ENCODE data around the gene CD59. TPM values are rescaled to one million over a fixed set of nuclear protein-coding genes. Genes with fewer than 3 reads are reported as not detected.

Gene CD59
- total RNA-seq, 1 experiment from 2014 or later = 1,281 TPM

DNA sequence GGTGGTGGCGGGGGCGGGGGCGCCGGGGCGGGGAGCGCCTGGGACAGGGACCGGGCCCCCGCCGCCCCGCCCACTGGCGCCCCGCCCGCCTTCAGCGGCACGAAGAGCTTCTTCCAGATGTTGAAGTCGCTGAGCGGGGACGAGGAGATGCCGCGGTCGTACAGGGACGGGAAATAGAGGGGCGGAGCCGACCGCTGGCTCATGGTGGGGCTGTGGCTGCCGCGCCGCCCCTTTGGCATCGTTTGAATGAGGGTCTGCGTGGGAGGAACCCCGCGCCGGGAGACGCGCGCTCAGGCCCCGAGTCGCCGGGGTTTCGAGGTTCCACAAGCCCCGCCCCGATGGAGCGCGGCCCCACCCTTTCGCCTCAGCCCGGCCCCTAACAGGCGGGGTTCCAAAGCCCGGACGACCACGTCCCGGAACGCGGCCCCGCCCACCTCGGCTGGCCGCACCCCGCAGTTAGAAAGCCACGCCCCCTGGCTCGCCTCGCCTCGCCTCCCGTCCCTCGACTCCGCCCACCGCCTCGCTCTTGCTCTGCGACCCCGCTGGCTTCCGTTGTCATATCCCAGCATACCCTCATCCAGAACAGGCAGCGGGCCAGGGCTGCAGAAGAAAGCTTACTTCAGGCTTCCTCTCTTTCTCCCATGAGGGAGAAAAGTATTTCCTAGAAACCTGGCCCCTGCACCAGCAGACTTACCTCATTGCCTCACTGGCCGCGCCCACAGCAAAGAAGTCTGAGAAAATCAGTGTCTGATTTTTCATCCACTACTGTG is 35.5 kb downstream of the CD59 start, which contains the start of gene C11orf91:
Gene C11orf91, minus strand, starts transcription at position 325 of the 770 bp plus-strand sequence. Its CDS starts 86 bp downstream, at position 239.
- BruUV-seq (replicated peaks) = no TSS peak
- TF ChIP-seq, protein P1, sequence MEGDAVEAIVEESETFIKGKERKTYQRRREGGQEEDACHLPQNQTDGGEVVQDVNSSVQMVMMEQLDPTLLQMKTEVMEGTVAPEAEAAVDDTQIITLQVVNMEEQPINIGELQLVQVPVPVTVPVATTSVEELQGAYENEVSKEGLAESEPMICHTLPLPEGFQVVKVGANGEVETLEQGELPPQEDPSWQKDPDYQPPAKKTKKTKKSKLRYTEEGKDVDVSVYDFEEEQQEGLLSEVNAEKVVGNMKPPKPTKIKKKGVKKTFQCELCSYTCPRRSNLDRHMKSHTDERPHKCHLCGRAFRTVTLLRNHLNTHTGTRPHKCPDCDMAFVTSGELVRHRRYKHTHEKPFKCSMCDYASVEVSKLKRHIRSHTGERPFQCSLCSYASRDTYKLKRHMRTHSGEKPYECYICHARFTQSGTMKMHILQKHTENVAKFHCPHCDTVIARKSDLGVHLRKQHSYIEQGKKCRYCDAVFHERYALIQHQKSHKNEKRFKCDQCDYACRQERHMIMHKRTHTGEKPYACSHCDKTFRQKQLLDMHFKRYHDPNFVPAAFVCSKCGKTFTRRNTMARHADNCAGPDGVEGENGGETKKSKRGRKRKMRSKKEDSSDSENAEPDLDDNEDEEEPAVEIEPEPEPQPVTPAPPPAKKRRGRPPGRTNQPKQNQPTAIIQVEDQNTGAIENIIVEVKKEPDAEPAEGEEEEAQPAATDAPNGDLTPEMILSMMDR (IDR thresholded peaks at IDR 0.05; ENCODE audit: unreplicated experiment) = no peak
- intact Hi-C loops (cut with micrococcal nuclease; ENCODE audit: unreplicated experiment) = no loop called here
- Mint-ChIP-seq H3K27me3 (ENCODE audit: unreplicated experiment) (no peaks in the 10 kb centered on the region), H3K9me3 (ENCODE audit: low read depth, unreplicated experiment) (no peaks in the 10 kb centered on the region), H3K36me3 (ENCODE audit: insufficient read depth, unreplicated experiment) (peaks cover 92% of the 10 kb centered on the region), H3K4me3 (ENCODE audit: low read depth, unreplicated experiment) (peak within 1 kb of the TSS; percentile 70), H3K4me1 (ENCODE audit: low read depth, unreplicated experiment) (peaks cover 88% of the 10 kb centered on the region), H3K27ac (ENCODE audit: unreplicated experiment) (peak within 1 kb of the TSS; percentile 94)
- CTCF ChIA-PET = interaction anchor here (0.6 to 5.6 kb wide), 6 partner anchors 10 to 540 kb away, joined by 3 to 54 read pairs (median 6); partner anchors contain the start of gene CD59
- peak; percentile 99 for DNase-seq

DNA sequence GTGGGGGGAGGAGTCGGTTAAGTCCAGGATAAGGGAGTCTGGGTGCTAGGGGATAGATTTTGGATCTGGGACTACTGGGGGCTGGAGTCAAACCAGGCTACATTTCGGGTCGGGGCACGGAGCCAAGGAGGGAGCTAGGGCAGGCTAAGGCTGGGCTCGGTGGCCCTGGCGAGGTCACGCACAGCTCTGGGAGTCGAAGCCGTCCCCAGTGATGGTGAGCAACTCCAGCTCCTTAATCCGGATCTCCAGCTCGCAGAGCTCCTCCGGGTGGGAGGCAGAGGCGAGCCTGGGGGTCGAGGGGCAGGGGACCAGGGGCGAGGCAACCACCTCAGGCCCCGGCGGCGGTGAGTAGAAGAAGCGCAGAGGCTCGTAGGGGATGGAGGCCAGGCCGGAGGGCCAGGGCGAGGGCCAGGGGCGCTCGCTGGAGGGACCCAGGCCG is 36.1 kb downstream of the CD59 start:
- CTCF ChIA-PET = interaction anchor here (0.6 to 5.6 kb wide), 5 partner anchors 9 to 540 kb away, joined by 4 to 54 read pairs (median 7); partner anchors contain the start of gene CD59
- no TSS peak for BruUV-seq (replicated peaks)

DNA sequence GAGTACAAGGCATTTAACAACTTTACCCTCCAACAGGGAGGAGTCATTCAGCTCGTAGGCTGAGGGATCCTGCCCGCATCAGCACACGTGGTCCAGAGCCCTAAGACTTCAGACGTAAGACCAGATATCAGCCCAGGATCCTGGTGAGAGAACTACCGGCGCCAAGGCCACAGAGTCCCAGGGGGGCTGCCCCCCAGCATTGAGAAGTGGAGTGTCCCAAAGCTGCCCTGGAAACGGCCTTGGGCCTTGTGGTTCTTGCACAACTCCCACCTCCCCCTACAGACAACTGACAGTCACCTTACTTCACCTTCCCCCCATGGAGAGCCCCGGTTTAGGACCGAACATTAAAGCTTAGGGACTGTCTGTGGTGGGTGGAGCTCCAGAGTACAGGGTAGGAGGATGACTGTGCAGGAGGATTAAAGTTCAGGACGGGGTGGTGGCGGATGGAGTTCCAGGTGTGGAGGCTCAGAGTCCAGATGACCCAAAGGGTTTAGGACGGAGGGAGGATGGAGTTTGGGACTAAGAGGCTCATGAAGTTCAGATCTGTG is 36.6 kb downstream of the CD59 start:
- H3K27me3 Mint-ChIP-seq (ENCODE audit: unreplicated experiment) = no peaks in the 10 kb centered on the region
- H3K27ac Mint-ChIP-seq (ENCODE audit: unreplicated experiment) = peak overlapping the region; percentile 94
- peak overlapping the region; percentile 70 for H3K4me3 Mint-ChIP-seq (ENCODE audit: low read depth, unreplicated experiment)
- no TSS peak for BruUV-seq (replicated peaks)
- TF ChIP-seq, protein P1 (IDR thresholded peaks at IDR 0.05; ENCODE audit: unreplicated experiment) = no peak
- intact Hi-C loops (cut with micrococcal nuclease; ENCODE audit: unreplicated experiment) = no loop called here
- DNase-seq = no peak
- no peaks in the 10 kb centered on the region for H3K9me3 Mint-ChIP-seq (ENCODE audit: low read depth, unreplicated experiment)
- H3K36me3 Mint-ChIP-seq (ENCODE audit: insufficient read depth, unreplicated experiment) = peaks cover 92% of the 10 kb centered on the region
- H3K4me1 Mint-ChIP-seq (ENCODE audit: low read depth, unreplicated experiment) = peaks cover 88% of the 10 kb centered on the region
- CTCF ChIA-PET = interaction anchor here (1.3 to 5.6 kb wide), 4 partner anchors 9 to 43 kb away, joined by 4 to 54 read pairs (median 16); partner anchors contain the start of gene CD59

More for the DNA sequence above, 36.1 kb downstream of the CD59 start:
- Mint-ChIP-seq H3K27me3 (ENCODE audit: unreplicated experiment) (no peaks in the 10 kb centered on the region), H3K4me3 (ENCODE audit: low read depth, unreplicated experiment) (peak overlapping the region; percentile 70), H3K4me1 (ENCODE audit: low read depth, unreplicated experiment) (peaks cover 88% of the 10 kb centered on the region), H3K9me3 (ENCODE audit: low read depth, unreplicated experiment) (no peaks in the 10 kb centered on the region), H3K36me3 (ENCODE audit: insufficient read depth, unreplicated experiment) (peaks cover 92% of the 10 kb centered on the region), H3K27ac (ENCODE audit: unreplicated experiment) (peak overlapping the region; percentile 94)
- DNase-seq = no peak
- TF ChIP-seq, protein P1 (IDR thresholded peaks at IDR 0.05; ENCODE audit: unreplicated experiment) = no peak
- intact Hi-C loops (cut with micrococcal nuclease; ENCODE audit: unreplicated experiment) = no loop called here

DNA sequence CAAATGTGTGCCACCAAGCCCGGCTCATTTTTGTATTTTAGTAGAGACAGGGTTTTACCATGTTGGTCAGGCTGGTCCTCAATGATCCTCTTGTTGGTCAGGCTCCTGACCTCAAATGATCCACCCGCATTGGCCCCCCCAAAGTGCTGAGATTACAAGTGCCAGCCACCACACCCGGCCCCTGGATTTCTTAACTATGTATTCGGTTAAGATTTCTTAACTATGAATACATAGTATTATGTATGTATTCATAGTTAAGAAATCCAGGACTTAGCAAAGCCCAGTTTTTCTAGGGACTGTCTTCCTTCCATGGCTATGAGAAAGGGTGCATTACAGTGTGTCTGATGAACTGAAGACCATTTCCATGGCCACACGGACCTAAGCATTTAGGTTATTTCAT is 37.3 kb downstream of the CD59 start:
- intact Hi-C loops (cut with micrococcal nuclease; ENCODE audit: unreplicated experiment) = no loop called here
- H3K4me3 Mint-ChIP-seq (ENCODE audit: low read depth, unreplicated experiment) = no peak overlapping the region
- TF ChIP-seq, protein P1 (IDR thresholded peaks at IDR 0.05; ENCODE audit: unreplicated experiment) = no peak
- peaks cover 92% of the 10 kb centered on the region for H3K36me3 Mint-ChIP-seq (ENCODE audit: insufficient read depth, unreplicated experiment)
- BruUV-seq (replicated peaks) = no TSS peak
- H3K9me3 Mint-ChIP-seq (ENCODE audit: low read depth, unreplicated experiment) = no peaks in the 10 kb centered on the region
- CTCF ChIA-PET = interaction anchor here (4.0 kb wide), 1 partner anchor 44 kb away, joined by 26 read pairs; no protein-coding TSS in a partner anchor
- H3K4me1 Mint-ChIP-seq (ENCODE audit: low read depth, unreplicated experiment) = peaks cover 88% of the 10 kb centered on the region
- DNase-seq = no peak
- no peak overlapping the region for H3K27ac Mint-ChIP-seq (ENCODE audit: unreplicated experiment)
- H3K27me3 Mint-ChIP-seq (ENCODE audit: unreplicated experiment) = no peaks in the 10 kb centered on the region
